Stimulated activated CD4-positive, alpha-beta T cell treated with anti-CD3 and anti-CD28 coated beads, Interleukin-4, amount 100 ng/mL, for 48 hours (primary cell): Measurements from ENCODE around the gene CEP55.
A peak's percentile ranks its signal among the peaks of the same experiment; 100 is the strongest.
"Not testable (repeated sequence)": the region's sequence is repeated elsewhere in the genome, so short reads cannot be mapped to it uniquely, and the experiment has no call there.

Experiments
- DNase-seq, 2 donors: peaks; one replicate each; pipeline ENCODE4 v3.0.0-alpha.2; 2020; ENCODE audit warnings: low read depth in 2 of 2

The CEP55 gene

GRCh38 chr10:93496322-93497041 lies at the start of gene CEP55:
Gene CEP55 (plus strand): TSS chr10:93496612. CDS start chr10:93500052, 3,440 bp downstream.
- DNase-seq: peak; percentile 92 to 95

- no peak for DNase-seq
These were observed 49.4 kb upstream of the CEP55 start for GRCh38 chr10:93447019-93447418.

GRCh38 chr10:93447970-93448369 lies 48.4 kb upstream of the CEP55 start:
- DNase-seq: no peak

- no peak for DNase-seq
These were observed 45.0 kb upstream of the CEP55 start for GRCh38 chr10:93451244-93451947.

GRCh38 chr10:93452143-93452542 lies 44.3 kb upstream of the CEP55 start:
- no peak for DNase-seq

- DNase-seq: no peak
These were observed 42.3 kb upstream of the CEP55 start for GRCh38 chr10:93454146-93454545.

- DNase-seq: no peak
These were observed 41.7 kb upstream of the CEP55 start for GRCh38 chr10:93454736-93455135.

- no peak for DNase-seq
These were observed 39.9 kb upstream of the CEP55 start for GRCh38 chr10:93456480-93456879.

GRCh38 chr10:93457511-93457910 lies 38.9 kb upstream of the CEP55 start:
- no peak for DNase-seq

GRCh38 chr10:93458821-93459257 lies 37.6 kb upstream of the CEP55 start:
- no peak for DNase-seq

GRCh38 chr10:93459466-93459865 lies 36.9 kb upstream of the CEP55 start:
- DNase-seq: no peak

- no peak for DNase-seq
These were observed 35.2 kb upstream of the CEP55 start for GRCh38 chr10:93461109-93461806.

- no peak for DNase-seq
These were observed 34.6 kb upstream of the CEP55 start for GRCh38 chr10:93461807-93462178.

- no peak for DNase-seq
These were observed 34.0 kb upstream of the CEP55 start for GRCh38 chr10:93462371-93462770.

- peak; percentile 20 to 38 for DNase-seq
These were observed 33.5 kb upstream of the CEP55 start for GRCh38 chr10:93462881-93463280.

GRCh38 chr10:93463723-93464476 lies 32.5 kb upstream of the CEP55 start:
- no peak for DNase-seq

- no peak for DNase-seq
These were observed 31.5 kb upstream of the CEP55 start for GRCh38 chr10:93464776-93465388.

- DNase-seq: no peak
These were observed 30.4 kb upstream of the CEP55 start for GRCh38 chr10:93465806-93466675.

- not testable (repeated sequence) for DNase-seq
These were observed 28.8 kb upstream of the CEP55 start for GRCh38 chr10:93467635-93468034.

GRCh38 chr10:93468461-93469213 lies 27.8 kb upstream of the CEP55 start:
- DNase-seq: no peak
